Mesothelial cell of epicardium (in vitro differentiated cells): ENCODE data around the gene FLYWCH1. TPM values are rescaled to one million over a fixed set of nuclear protein-coding genes. Genes with fewer than 3 reads are reported as not detected.

ENCODE experiments used
- DNase-seq, 2 experiments: peaks; one replicate each; pipeline ENCODE4 v3.0.0; 2021; ENCODE audit warnings: low spot score in 2 of 2; ENCODE audit not compliant: unreplicated experiment in 2 of 2
- H3K27ac Mint-ChIP-seq: 2 replicates; pipeline ENCODE4 v1.8.0; 2021; ENCODE audit warnings: mixed read lengths
- H3K27me3 Mint-ChIP-seq: 2 replicates; pipeline ENCODE4 v1.8.0; 2021; ENCODE audit warnings: low read depth, mixed read lengths
- H3K36me3 Mint-ChIP-seq: 2 replicates; pipeline ENCODE4 v1.8.0; 2021; ENCODE audit warnings: mixed read lengths
- H3K4me1 Mint-ChIP-seq: 2 replicates; pipeline ENCODE4 v1.8.0; 2021; ENCODE audit warnings: mixed read lengths
- H3K4me3 Mint-ChIP-seq: 2 replicates; pipeline ENCODE4 v1.8.0; 2021; ENCODE audit warnings: mild to moderate bottlenecking, moderate library complexity, mixed read lengths
- H3K9me3 Mint-ChIP-seq: 2 replicates; pipeline ENCODE4 v1.8.0; 2021; ENCODE audit warnings: mixed read lengths
- CTCF ChIP-seq: fragments of 200-600 bp; sonication (generic); IDR thresholded peaks from one replicate; pipeline ENCODE4 v1.5.0; 2021; ENCODE audit warnings: antibody characterized with exemption; ENCODE audit not compliant: unreplicated experiment
- total RNA-seq: library from RNA; stranded (reverse); gene quantifications from 3 replicates; pipeline ENCODE4 v1.2.1, GENCODE V29; 2021

Gene FLYWCH1
- total RNA-seq, 1 donor from 2014 or later = 29.4 TPM

GRCh38 chr16:2990891-2991290 is 79.2 kb downstream of the FLYWCH1 start:
- Mint-ChIP-seq H3K9me3 (no peaks in the 10 kb centered on the region), H3K36me3 (no peaks in the 10 kb centered on the region), H3K4me3 (no peak overlapping the region), H3K27me3 (no peaks in the 10 kb centered on the region), H3K27ac (no peak overlapping the region), H3K4me1 (peaks cover 32% of the 10 kb centered on the region)
- TF ChIP-seq CTCF = no peak
- DNase-seq = no peak

- Mint-ChIP-seq H3K4me1 (peaks cover 30% of the 10 kb centered on the region), H3K27me3 (no peaks in the 10 kb centered on the region), H3K4me3 (no peak overlapping the region), H3K9me3 (no peaks in the 10 kb centered on the region), H3K27ac (no peak overlapping the region), H3K36me3 (no peaks in the 10 kb centered on the region)
- TF ChIP-seq CTCF = no peak
- no peak for DNase-seq
Observed at GRCh38 chr16:2991566-2992261, 80.0 kb downstream of the FLYWCH1 start.

DNA sequence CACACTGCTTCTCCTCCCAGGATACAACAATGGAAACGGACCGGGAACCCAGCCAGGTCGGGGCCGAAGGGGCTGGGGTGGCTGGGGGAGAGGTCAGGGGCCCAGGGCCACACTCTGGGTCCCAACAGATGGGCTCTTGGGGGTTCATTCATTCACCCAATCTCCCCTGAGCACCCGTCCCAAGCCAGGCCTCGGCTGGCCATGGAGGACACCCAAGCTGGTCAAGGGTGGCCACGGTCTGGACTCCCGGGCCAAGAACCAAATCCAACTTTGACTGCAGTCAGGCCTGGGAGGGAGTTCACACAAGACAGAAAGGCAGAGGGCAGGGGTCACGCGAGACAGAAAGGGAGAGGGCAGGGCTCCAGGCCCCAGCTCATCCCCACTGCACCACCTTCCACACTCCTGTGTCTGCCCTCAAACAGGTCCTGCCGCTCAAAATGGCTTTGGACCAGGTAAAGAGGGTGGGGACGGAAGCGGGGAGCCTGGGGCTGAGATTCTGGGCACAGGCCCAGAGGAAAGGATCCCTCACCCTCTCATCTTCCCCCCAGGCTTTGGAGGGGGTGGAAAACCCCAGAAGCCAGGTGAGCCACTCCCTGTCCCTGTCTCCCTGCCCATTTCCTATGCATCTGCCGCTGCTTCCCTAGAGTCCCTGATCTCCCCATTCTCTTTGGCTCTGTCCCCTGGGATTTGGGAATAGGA is 80.8 kb downstream of the FLYWCH1 start:
- no peaks in the 10 kb centered on the region for H3K27me3 Mint-ChIP-seq
- no peak for DNase-seq
- H3K4me1 Mint-ChIP-seq = peaks cover 28% of the 10 kb centered on the region
- no peak overlapping the region for H3K4me3 Mint-ChIP-seq
- H3K27ac Mint-ChIP-seq = no peak overlapping the region
- no peaks in the 10 kb centered on the region for H3K36me3 Mint-ChIP-seq
- no peaks in the 10 kb centered on the region for H3K9me3 Mint-ChIP-seq
- TF ChIP-seq CTCF = no peak

GRCh38 chr16:2996298-2996697 is 84.6 kb downstream of the FLYWCH1 start:
- Mint-ChIP-seq H3K36me3 (no peaks in the 10 kb centered on the region), H3K4me1 (no peaks in the 10 kb centered on the region), H3K27ac (no peak overlapping the region), H3K27me3 (peaks cover 2% of the 10 kb centered on the region), H3K4me3 (no peak overlapping the region), H3K9me3 (no peaks in the 10 kb centered on the region)
- DNase-seq = no peak
- no peak for TF ChIP-seq CTCF

GRCh38 chr16:2999929-3000328 is 88.2 kb downstream of the FLYWCH1 start:
- Mint-ChIP-seq H3K36me3 (no peaks in the 10 kb centered on the region), H3K4me3 (no peak overlapping the region), H3K9me3 (no peaks in the 10 kb centered on the region), H3K27ac (no peak overlapping the region), H3K4me1 (peaks cover 3% of the 10 kb centered on the region), H3K27me3 (peaks cover 11% of the 10 kb centered on the region)
- DNase-seq = no peak
- no peak for TF ChIP-seq CTCF
